H1 (cell line): Measurements from ENCODE around the gene GADD45B.

Experiments used
- CBX8 ChIP-seq: fragments of 300-800, 300-1000 bp; sonication (generic); IDR thresholded peaks from 2 replicates; pipeline ENCODE4 v1.7.1; 2016; ENCODE audit warnings: low read depth, low read length, borderline replicate concordance
- CHD7 ChIP-seq: fragments of 300-600 bp; sonication (generic); IDR thresholded peaks from 2 replicates; pipeline ENCODE4 v1.7.1; 2012; ENCODE audit warnings: low read length, moderate library complexity, mild to moderate bottlenecking, inconsistent platforms; ENCODE audit not compliant: insufficient replicate concordance
- CTCF ChIP-seq, 3 experiments: IDR thresholded peaks; 1 replicate in 2 of 3; 2 replicates in 1 of 3; pipeline versions ENCODE4 v1.5.1 to v1.6.1; 2011; ENCODE audit warnings: low read length in 3 of 3, mild to moderate bottlenecking in 3 of 3, inconsistent platforms in 2 of 3, low read depth in 1 of 3, moderate library complexity in 1 of 3; ENCODE audit not compliant: insufficient read depth in 1 of 3; ENCODE audit errors: control extremely low read depth in 1 of 3
- EZH2 ChIP-seq: fragments of 200-600 bp; sonication (generic); IDR thresholded peaks from 2 replicates; pipeline ENCODE4 v1.7.1; 2012; ENCODE audit warnings: low read depth, mild to moderate bottlenecking, moderate library complexity, low read length, inconsistent platforms; ENCODE audit not compliant: severe bottlenecking
- GABPA ChIP-seq: IDR thresholded peaks from 2 replicates; pipeline ENCODE4 v1.6.1; 2011; ENCODE audit warnings: mild to moderate bottlenecking, low read length, moderate library complexity, borderline replicate concordance; ENCODE audit not compliant: insufficient read depth
- KDM1A ChIP-seq: fragments of 200-600, 300-600 bp; sonication (generic); IDR thresholded peaks from 2 replicates; pipeline ENCODE4 v1.7.1; 2016; ENCODE audit warnings: mild to moderate bottlenecking, low read length, borderline replicate concordance
- MAFK ChIP-seq: IDR thresholded peaks from 2 replicates; pipeline ENCODE4 v1.6.1; 2012; ENCODE audit warnings: low read depth, mild to moderate bottlenecking, improper control_type of control experiment, low read length
- POLR2A ChIP-seq, 2 experiments: IDR thresholded peaks; 1 replicate in 1 of 2; 2 replicates in 1 of 2; pipeline ENCODE4 v1.6.1; 2011; ENCODE audit warnings: low read depth in 2 of 2, low read length in 2 of 2, mild to moderate bottlenecking in 2 of 2; ENCODE audit errors: control extremely low read depth in 1 of 2
- RXRA ChIP-seq: IDR thresholded peaks from 2 replicates; pipeline ENCODE4 v1.6.1; 2011; ENCODE audit warnings: low read depth, mild to moderate bottlenecking, low read length, moderate library complexity; ENCODE audit not compliant: insufficient read depth
- SIN3A ChIP-seq, 2 experiments: IDR thresholded peaks in 1 of 2; conservative IDR thresholded peaks in 1 of 2; 2 replicates each; pipeline ENCODE4 v1.6.1; 2011 to 2012; ENCODE audit warnings: low read length in 2 of 2, improper control_type of control experiment in 1 of 2, low read depth in 1 of 2, mild to moderate bottlenecking in 1 of 2
- TEAD4 ChIP-seq: IDR thresholded peaks from 2 replicates; pipeline ENCODE4 v1.6.1; 2012; ENCODE audit warnings: low read depth, low read length, inconsistent platforms, mixed read lengths
- YY1 ChIP-seq: IDR thresholded peaks from 2 replicates; pipeline ENCODE4 v1.6.1; 2011; ENCODE audit warnings: low read depth, mild to moderate bottlenecking, low read length
- ZNF274 ChIP-seq: IDR thresholded peaks from 2 replicates; pipeline ENCODE4 v1.7.0; 2012; ENCODE audit warnings: low read length, borderline replicate concordance; ENCODE audit errors: extremely low read depth

- TF ChIP-seq CTCF (IDR thresholded peaks at IDR 0.05; ENCODE audit: control extremely low read depth in 1 of 3, insufficient read depth in 1 of 3, low read depth in 1 of 3, low read length in 3 of 3) (no peak), EZH2 (no peak), SIN3A (conservative IDR thresholded peaks at IDR 0.05 in 1 of 2, IDR thresholded peaks at IDR 0.05 in 1 of 2; ENCODE audit: low read depth in 1 of 2, low read length in 2 of 2) (no peak), GABPA (no peak), MAFK (no peak), POLR2A (IDR thresholded peaks at IDR 0.05; ENCODE audit: control extremely low read depth in 1 of 2, low read depth in 2 of 2, low read length in 2 of 2) (no peak), RXRA (no peak), TEAD4 (no peak), ZNF274 (no peak), CBX8 (no peak), YY1 (no peak), KDM1A (no peak), CHD7 (no peak)
These were observed 35.6 kb downstream of the GADD45B start for GRCh38 chr19:2511570-2511969.
